Stimulated activated CD4-positive, alpha-beta T cell treated with anti-CD3 and anti-CD28 coated beads, Interleukin-15, amount 100 ng/mL, for 24 hours (primary cell): ENCODE measurements around the gene OR2AT4.
"Not testable (repeated sequence)": the region's sequence is repeated elsewhere in the genome, so short reads cannot be mapped to it uniquely, and the experiment has no call there.

ENCODE experiments used
- DNase-seq: peaks from one replicate; pipeline ENCODE4 v3.0.0-alpha.2; 2020

Gene OR2AT4

GRCh38 chr11:75096456-75097172 lies at the start of gene OR2AT4:
OR2AT4 (minus strand) TSS chr11:75096876.
- no peak for DNase-seq

- no peak for DNase-seq
Observed at GRCh38 chr11:75145972-75146519, 49.4 kb upstream of the OR2AT4 start.

- no peak for DNase-seq
Observed at GRCh38 chr11:75145196-75145971, 48.7 kb upstream of the OR2AT4 start.

- no peak for DNase-seq
Observed at GRCh38 chr11:75144716-75145014, 48.0 kb upstream of the OR2AT4 start.

- no peak for DNase-seq
Observed at GRCh38 chr11:75143420-75143731, 46.7 kb upstream of the OR2AT4 start.

- peak; percentile 88 for DNase-seq
Observed at GRCh38 chr11:75142714-75143419, 46.2 kb upstream of the OR2AT4 start.

- DNase-seq: no peak
Observed at GRCh38 chr11:75141166-75141565, 44.5 kb upstream of the OR2AT4 start.

- peak; percentile 83 for DNase-seq
Observed at GRCh38 chr11:75140269-75141138, 43.8 kb upstream of the OR2AT4 start.

GRCh38 chr11:75135651-75136050 lies 39.0 kb upstream of the OR2AT4 start:
- DNase-seq: no peak

- no peak for DNase-seq
Observed at GRCh38 chr11:75135021-75135650, 38.5 kb upstream of the OR2AT4 start.

GRCh38 chr11:75133976-75134375 lies 37.3 kb upstream of the OR2AT4 start:
- no peak for DNase-seq

- no peak for DNase-seq
Observed at GRCh38 chr11:75132080-75132479, 35.4 kb upstream of the OR2AT4 start.

GRCh38 chr11:75126564-75126963 lies 29.9 kb upstream of the OR2AT4 start:
- no peak for DNase-seq

- no peak for DNase-seq
Observed at GRCh38 chr11:75118577-75118976, 21.9 kb upstream of the OR2AT4 start.

GRCh38 chr11:75114465-75114864 lies 17.8 kb upstream of the OR2AT4 start:
- no peak for DNase-seq

- DNase-seq: no peak
Observed at GRCh38 chr11:75113030-75113429, 16.4 kb upstream of the OR2AT4 start.

GRCh38 chr11:75112200-75112599 lies 15.5 kb upstream of the OR2AT4 start:
- DNase-seq: no peak

GRCh38 chr11:75107187-75107586 lies 10.5 kb upstream of the OR2AT4 start:
- DNase-seq: no peak

- not testable (repeated sequence) for DNase-seq
Observed at GRCh38 chr11:75105967-75106681, 9.4 kb upstream of the OR2AT4 start.

GRCh38 chr11:75105462-75105925 lies 8.8 kb upstream of the OR2AT4 start:
- no peak for DNase-seq

- peak; percentile 11 for DNase-seq
Observed at GRCh38 chr11:75103380-75104026, 6.8 kb upstream of the OR2AT4 start.
